Middle frontal gyrus (tissue), 1 donor: Measurements from ENCODE around the gene ZC3H8.

Experiments used
- DNase-seq: peaks from one replicate; pipeline ENCODE4 v3.0.0-alpha.2; 2015; ENCODE audit warnings: low spot score; ENCODE audit errors: extremely low spot score

ZC3H8 gene

GRCh38 chr2:112195167-112195766 lies 59.6 kb downstream of the ZC3H8 start:
- DNase-seq, result no peak

DNA sequence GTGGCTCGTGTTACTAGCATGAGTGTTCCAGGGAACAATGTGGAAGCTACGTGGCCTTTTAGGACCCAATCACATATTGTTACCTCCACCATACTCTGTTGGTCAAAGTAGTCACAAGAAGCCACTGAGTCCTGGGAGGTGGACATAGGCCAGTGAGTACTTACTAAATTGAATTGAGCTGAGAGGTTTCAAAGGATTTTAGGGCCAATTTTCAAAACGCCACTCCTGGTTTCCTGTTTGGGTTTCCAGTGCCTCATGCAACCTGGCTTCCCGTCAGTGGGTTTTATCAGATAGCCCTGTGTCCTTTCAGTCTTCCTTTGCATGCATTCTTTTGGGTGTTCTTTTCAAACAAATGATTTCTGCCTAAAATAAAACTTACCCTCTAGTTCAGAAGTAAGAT lies 60.4 kb downstream of the ZC3H8 start:
- no peak for DNase-seq

DNA sequence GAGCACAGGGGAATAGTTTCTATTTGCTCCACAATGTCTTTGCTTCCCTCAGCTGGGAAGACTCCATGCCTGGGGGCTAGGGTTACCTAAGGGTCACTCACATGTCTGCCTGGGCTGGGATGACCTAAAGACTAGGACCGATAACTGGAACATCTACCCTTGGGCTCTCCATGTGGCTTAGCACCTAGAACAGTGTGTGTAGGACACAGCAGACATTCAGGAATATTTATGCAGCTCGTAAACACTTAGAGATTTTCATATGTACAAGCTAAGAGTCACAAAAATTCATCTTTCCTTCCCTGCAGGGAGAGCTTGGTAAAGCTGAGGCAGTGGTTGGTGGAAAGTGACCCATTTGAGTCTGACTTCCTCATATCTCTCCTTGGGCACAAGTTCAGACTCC lies 60.8 kb downstream of the ZC3H8 start:
- DNase-seq, result no peak

DNA sequence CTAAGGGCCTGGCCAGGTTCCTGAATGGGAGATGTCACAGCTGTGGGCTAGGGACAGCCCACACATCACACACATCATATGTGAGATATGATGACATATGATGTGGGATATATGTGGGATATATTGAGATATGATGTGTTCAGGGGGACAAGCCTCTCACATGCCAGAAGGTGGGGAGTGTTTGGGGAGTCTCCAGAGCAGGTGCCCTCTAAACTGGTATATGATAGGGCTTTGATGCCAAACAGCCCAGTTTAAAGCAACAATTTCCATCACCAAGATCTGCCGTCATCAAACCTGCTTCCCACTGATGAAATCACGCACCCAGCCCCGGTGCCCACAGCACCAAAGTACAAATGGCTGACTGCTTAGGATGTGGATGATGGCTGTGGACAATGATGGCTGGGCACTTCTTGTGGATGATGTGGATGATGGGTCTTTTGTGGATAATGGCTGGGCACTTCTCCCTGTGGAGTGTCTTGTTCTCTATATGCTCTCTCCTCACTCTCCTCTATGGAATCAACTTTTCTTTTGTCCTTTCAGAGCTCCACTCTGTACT lies 65.8 kb downstream of the ZC3H8 start:
- no peak for DNase-seq

- no peak for DNase-seq
Measured at GRCh38 chr2:112187805-112188596, 66.8 kb downstream of the ZC3H8 start.

DNA sequence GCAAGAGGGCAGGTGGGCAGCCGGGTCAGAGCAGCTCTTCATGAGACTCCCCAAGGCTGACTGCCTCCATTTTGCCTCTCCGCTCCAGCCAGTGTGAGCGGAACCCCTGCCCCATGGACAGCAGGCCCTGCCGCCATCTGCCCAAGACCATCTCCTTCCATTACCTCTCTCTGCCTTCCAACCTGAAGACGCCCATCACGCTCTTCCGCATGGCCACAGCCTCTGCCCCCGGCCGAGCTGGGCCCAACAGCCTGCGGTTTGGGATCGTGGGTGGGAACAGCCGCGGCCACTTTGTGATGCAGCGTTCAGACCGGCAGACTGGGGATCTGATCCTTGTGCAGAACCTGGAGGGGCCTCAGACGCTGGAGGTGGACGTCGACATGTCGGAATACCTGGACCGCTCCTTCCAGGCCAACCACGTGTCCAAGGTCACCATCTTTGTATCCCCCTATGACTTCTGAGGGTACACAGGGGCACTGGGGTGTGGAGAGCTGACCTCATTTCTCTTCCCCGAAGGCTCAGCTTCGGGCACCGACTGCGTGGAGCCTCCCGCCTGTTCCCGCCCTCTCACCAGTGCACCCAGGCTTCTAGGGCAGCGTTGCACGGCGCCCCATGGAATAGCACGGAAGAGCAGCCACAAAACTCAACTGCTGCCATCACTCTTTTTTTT lies 67.7 kb downstream of the ZC3H8 start:
- DNase-seq, result no peak

- DNase-seq, result no peak
Measured at GRCh38 chr2:112185131-112185530, 69.7 kb downstream of the ZC3H8 start.

DNA sequence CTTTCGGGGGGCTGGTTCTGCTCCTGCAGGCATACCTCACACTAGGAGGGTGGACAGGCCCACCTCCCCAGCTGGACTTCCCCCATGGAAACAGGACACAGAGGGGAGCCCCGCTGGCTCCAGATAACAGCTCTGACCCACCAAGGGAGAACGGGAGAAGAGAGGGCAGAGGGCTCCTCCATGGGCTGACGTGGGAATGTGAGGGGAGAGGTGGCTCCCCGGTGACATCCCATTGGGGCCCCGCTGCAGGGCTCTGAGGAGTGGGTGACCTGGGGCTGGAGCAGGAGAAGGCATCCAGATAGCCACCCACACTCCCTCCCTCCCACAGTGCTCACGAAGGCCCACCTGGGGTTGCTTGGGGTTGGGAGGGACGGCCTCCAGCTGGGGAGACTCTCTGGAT lies 70.7 kb downstream of the ZC3H8 start:
- no peak for DNase-seq

GRCh38 chr2:112183327-112184025 lies 71.4 kb downstream of the ZC3H8 start:
- DNase-seq, result no peak

- no peak for DNase-seq
Measured at GRCh38 chr2:112182581-112183034, 72.2 kb downstream of the ZC3H8 start.

DNA sequence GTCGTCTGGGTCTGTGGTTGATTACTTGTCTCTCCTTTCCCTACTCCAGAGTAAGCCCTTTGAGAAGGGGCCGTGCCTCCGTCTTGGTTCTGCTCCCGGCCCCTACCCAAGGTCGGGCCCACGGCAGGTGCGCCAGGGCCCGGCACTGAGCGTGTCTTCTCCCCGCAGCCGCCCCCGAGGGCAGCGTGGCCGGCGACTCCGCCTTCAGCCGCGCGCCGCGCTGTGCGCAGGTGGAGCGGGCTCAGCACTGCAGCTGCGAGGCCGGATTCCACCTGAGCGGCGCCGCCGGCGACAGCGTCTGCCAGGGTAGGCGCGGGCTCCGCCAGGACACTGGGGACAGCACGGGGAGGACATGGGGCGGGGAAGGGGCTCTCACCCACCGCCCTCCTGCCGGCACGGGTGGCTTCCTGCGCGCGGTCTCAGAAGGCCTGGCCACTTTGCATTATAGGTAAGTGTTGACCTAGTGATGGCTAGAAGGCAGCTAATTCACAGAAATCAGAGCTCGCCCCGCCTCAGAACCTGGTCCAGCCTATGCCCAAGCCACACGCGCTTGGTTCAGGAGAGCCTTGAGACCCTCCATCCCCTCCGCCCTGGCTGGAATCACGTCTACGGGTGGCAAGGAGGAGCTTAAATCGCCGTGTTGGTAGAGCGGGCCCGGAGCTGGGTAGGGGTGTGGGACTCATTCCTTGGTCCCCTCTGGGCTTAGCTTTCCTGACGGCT lies 73.1 kb downstream of the ZC3H8 start:
- DNase-seq, result no peak

DNA sequence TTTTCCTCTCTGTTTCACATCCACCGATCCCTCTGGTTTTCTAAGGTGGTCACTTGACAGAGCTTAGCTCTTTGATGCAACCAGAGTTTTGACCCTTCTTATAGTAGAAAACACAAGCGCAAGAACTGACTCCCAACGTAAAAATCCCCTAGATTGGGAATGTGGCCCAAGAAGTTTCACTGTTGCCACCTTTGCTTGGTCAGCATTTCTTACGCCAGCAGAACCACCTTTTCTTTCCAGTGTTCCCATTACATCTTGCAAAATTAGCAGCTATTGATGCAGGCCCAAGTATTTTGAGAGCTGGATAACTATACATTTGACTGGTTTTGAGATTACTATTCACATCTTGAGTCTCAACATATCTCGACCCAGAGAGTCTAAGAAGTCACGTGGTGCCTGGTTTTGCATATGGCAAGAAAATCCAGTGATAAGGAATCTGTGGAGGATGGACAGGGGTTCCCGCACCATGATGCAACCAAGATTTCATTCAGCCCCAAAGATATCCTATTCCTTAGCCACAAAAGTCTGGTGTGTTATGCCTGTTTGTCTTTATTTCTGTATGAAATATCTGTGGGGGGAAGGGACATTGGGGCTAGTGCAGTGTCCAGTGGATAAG lies 78.8 kb downstream of the ZC3H8 start:
- DNase-seq, result no peak

- DNase-seq, result no peak
Measured at GRCh38 chr2:112175333-112175732, 79.5 kb downstream of the ZC3H8 start.

DNA sequence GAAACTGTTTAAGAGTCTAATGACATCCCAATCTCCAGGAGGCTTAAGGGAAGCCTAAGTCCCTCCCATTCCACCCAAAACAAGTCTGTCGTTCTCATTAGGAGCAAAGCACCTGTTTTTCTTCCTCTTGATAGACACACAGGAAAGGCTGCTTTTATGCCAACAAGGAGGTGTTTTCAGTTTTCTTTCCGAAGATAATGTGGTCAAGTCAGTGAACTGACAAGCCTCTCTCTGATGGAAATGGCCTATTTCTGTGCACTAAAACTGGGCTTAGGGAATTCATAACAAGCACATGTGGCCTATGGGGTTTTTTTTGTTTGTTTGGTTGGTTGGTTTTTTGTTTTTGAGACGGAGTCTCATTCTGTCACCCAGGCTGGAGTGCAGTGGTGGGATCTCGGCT lies 80.5 kb downstream of the ZC3H8 start:
- DNase-seq, result no peak

GRCh38 chr2:112173646-112174319 lies 81.1 kb downstream of the ZC3H8 start:
- DNase-seq, result no peak

GRCh38 chr2:112170495-112170894 lies 84.3 kb downstream of the ZC3H8 start:
- no peak for DNase-seq

DNA sequence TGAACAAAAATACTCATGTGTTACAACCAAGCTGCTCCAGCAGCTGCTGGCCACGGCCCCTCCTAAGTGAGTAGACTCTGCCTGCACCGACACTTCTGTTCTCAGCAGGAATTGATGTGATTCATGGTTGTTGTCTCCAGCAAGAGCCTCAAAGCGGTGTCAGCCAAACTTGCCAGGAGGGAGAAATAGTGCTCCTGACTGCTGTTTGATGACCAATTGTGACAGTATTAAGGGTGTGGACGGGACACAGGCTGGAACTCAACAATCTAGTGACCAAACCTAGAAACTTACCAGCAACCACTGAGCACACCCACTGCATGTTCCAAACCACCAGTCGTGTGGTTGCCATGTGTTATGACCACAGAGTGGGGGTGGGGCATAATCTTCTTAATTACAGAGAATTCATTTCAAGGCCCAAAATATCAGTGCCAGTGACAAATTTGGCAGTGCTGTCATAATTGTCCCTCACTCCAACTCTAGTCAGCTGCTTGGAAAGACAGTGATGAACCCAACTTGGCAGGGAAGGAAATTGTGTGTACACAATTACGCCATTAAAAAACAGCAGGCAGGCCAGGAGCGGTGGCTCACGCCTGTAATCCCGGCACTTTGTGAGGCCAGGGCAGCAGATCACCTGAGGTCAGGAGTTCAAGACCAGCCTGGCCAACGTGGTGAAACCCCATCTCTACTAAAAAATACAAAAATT lies 86.3 kb downstream of the ZC3H8 start:
- DNase-seq, result no peak

DNA sequence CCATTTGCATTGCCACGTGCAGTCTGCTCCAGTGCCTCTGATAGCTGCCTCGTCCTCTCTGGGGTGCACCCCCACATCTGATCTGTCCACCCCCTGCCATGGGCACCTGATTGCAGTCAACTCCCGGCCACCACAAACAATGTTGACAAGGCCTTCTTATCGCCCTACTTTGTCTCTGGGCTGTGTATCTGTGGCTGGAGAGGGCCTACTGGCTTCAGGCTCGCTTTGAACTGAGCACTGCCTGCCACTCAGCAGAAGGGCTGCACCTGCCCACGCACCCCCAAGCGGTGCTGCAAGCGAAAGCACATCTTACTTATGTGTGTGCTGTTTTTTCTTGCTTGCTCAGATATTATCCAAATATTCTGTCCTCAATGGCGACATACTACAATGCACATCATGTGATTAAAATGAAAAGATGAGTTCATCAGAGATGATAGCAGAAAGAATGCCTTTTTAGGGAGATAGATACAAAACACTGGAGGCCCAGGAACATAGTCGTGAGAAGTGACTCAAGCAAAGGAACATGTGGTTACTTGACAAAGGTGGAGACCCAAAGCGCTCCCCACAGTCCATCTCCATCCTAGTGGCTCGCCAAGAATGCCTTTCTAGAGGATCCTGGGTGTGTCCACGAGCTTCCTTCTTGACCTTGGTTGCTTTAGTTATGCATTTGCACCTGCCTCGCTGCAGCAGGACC lies 87.9 kb downstream of the ZC3H8 start:
- no peak for DNase-seq

DNA sequence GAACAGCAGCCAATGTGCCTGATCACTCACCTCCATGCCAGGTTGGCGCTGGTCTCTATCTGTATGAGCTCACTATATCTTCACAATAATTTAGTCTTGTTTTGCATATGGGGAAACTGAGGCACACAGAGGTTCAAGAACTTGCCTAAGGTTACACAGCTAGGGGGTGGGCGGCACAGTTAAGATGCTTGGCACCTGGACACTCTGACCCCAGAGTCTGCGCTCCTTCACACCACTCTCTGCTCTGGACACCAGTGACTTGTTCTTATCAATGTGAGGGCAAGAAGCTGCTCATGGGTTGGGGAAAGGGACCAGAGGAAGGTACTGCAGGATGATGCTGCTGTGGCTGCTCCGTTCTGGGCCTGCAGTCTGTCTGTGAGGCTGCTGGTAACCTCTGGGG lies 89.5 kb downstream of the ZC3H8 start:
- no peak for DNase-seq
